ENCODE measurements around the gene STOML1.
A peak's percentile ranks its signal among the peaks of the same experiment; 100 is the strongest.

DNA sequence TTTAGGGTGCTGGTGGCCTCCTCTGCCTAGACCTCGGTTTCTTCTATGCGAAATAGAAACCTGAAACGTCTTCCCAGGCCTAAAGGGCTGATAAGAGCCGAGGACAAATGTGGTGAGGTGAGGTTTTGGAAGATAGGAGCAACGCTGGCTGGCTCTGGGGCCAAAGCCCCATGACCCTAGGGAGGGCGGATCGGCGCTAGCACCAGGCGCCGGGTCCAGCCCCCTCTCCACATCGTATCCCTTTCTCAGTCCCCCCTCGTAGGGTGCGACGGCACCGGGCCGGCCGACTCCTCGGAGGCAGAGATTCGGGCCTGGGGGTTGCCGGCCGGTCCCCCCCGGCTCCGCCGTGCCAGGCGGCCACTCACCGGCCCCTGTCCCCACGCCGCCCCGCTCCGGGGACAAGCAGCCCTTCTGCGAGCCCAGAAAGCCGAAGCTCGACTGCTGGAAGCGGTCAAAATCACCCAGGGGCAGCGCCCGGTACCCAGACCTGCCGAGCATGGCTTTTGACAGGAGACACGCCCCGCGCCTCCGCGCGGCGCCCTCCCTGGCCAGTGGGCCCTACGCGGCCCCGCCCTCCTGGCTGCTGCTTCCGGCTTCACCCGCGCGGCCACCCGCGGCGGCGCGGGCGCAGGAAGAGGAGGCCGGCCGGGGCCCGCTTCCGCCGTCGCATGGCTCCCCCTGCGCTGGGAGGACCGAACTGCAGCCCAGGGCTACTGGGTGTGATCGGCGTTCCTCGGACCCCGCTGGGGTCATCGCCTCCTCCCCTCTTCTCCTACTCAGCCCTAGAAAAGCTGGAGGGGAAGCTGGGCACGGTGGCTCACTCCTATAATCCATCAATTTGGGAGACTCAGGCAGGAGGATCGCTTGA is at the start of gene STOML1:
- TF ChIP-seq CREM (IDR thresholded peaks at IDR 0.05; ENCODE audit: low read depth) (peak; percentile 55), POLR2A (conservative IDR thresholded peaks at IDR 0.05) (peak; percentile 70), ZNF224 (CRISPR knock-in tag; IDR thresholded peaks at IDR 0.05) (no peak)
- TF ChIP-seq, protein P1, sequence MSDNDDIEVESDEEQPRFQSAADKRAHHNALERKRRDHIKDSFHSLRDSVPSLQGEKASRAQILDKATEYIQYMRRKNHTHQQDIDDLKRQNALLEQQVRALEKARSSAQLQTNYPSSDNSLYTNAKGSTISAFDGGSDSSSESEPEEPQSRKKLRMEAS (CRISPR knock-in tag; IDR thresholded peaks at IDR 0.05) = peak; percentile 63
- TF ChIP-seq, protein P2, sequence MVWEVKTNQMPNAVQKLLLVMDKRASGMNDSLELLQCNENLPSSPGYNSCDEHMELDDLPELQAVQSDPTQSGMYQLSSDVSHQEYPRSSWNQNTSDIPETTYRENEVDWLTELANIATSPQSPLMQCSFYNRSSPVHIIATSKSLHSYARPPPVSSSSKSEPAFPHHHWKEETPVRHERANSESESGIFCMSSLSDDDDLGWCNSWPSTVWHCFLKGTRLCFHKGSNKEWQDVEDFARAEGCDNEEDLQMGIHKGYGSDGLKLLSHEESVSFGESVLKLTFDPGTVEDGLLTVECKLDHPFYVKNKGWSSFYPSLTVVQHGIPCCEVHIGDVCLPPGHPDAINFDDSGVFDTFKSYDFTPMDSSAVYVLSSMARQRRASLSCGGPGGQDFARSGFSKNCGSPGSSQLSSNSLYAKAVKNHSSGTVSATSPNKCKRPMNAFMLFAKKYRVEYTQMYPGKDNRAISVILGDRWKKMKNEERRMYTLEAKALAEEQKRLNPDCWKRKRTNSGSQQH (CRISPR knock-in tag; IDR thresholded peaks at IDR 0.05) = no peak
